Endothelial cell of umbilical vein (primary cell): Measurements from ENCODE around the gene HINFP. TPM values are rescaled to one million over a fixed set of nuclear protein-coding genes. Genes with fewer than 3 reads are reported as not detected.

Source experiments
- BruUV-seq: library from RNA; stranded (reverse); fragments of 400-500 nt; replicated peaks from 2 replicates; lab custom pipeline; 2021; lab: Mats Ljungman, UMichigan
- CTCF ChIA-PET: fragments of 300-600, 350-600 bp; sonication (Branson Sonifier 250); formaldehyde crosslinking; loops from one replicate; lab custom pipeline; 2021; ENCODE audit warnings: antibody characterized with exemption, inconsistent platforms; lab: Charles Lee
- POLR2A ChIA-PET: fragments of 300-600, 350-600 bp; sonication (Branson Sonifier 250); formaldehyde crosslinking; loops from one replicate; lab custom pipeline; 2021; ENCODE audit warnings: antibody characterized with exemption, inconsistent platforms; lab: Charles Lee
- DNase-seq: peaks from one replicate; pipeline ENCODE4 v3.0.0-alpha.2; 2011; ENCODE audit warnings: low read depth, low spot score
- FAIRE-seq: peaks from 2 replicates; lab custom pipeline; 2011; peaks lifted over from hg19 to GRCh38; lab: Jason Lieb, UNC
- H2AFZ ChIP-seq: 2 replicates; pipeline ENCODE4 v1.6.0; 2012; ENCODE audit warnings: low read depth, low read length, control low read depth, inconsistent platforms
- H3K27ac ChIP-seq: 2 replicates; pipeline ENCODE4 v1.5.1; 2011; ENCODE audit warnings: low read depth, mild to moderate bottlenecking, control low read depth, low read length, moderate library complexity; ENCODE audit not compliant: insufficient read depth
- H3K27me3 ChIP-seq, 2 experiments: 2 replicates each; pipeline versions ENCODE4 v1.6.0 to v1.6.1; 2011; ENCODE audit warnings: low read length in 2 of 2, mixed read lengths in 1 of 2; ENCODE audit not compliant: control insufficient read depth in 2 of 2, insufficient read depth in 2 of 2
- H3K36me3 ChIP-seq, 2 experiments: 2 replicates in 1 of 2; 3 replicates in 1 of 2; pipeline ENCODE4 v1.5.1; 2011; ENCODE audit warnings: low read length in 2 of 2, mild to moderate bottlenecking in 1 of 2, moderate library complexity in 1 of 2; ENCODE audit not compliant: control insufficient read depth in 2 of 2, insufficient read depth in 2 of 2; ENCODE audit errors: extremely low read depth in 1 of 2
- H3K4me1 ChIP-seq: 3 replicates; pipeline ENCODE4 v1.5.1; 2011; ENCODE audit warnings: mild to moderate bottlenecking, low read length; ENCODE audit not compliant: control insufficient read depth, insufficient read depth; ENCODE audit errors: extremely low read depth
- H3K4me2 ChIP-seq: 2 replicates; pipeline ENCODE4 v1.6.1; 2011; ENCODE audit warnings: low read length, control low read depth, mixed read lengths; ENCODE audit not compliant: insufficient read depth
- H3K4me3 ChIP-seq, 3 experiments: fragments of 200-600 bp in 1 of 3; sonication (generic), shearing (Covaris generic) in 1 of 3; replicated peaks in 1 of 3; 2 replicates each; pipeline ENCODE4 v1.5.1; 2011 to 2016; ENCODE audit warnings: control low read depth in 3 of 3, low read length in 3 of 3, mild to moderate bottlenecking in 2 of 3, inconsistent platforms in 1 of 3, low read depth in 1 of 3, moderate library complexity in 1 of 3; ENCODE audit not compliant: insufficient read depth in 1 of 3
- H3K79me2 ChIP-seq: 2 replicates; pipeline ENCODE4 v1.6.0; 2012; ENCODE audit warnings: low read length, inconsistent platforms; ENCODE audit not compliant: control insufficient read depth, insufficient read depth
- H3K9ac ChIP-seq: replicated peaks from 2 replicates; pipeline ENCODE3; 2011; ENCODE audit warnings: low read length, control low read depth; ENCODE audit not compliant: insufficient read depth; ENCODE audit errors: extremely low read depth
- H3K9me1 ChIP-seq: replicated peaks from 3 replicates; pipeline ENCODE4 v1.6.0; 2011; ENCODE audit warnings: mild to moderate bottlenecking, low read length; ENCODE audit not compliant: control insufficient read depth, insufficient read depth; ENCODE audit errors: extremely low read depth
- H3K9me3 ChIP-seq: replicated peaks from 2 replicates; pipeline ENCODE4 v1.5.1; 2012; ENCODE audit warnings: low read length, inconsistent platforms; ENCODE audit not compliant: control insufficient read depth, insufficient read depth
- H4K20me1 ChIP-seq: replicated peaks from 2 replicates; pipeline ENCODE3; 2011; ENCODE audit warnings: mild to moderate bottlenecking, low read length; ENCODE audit not compliant: control insufficient read depth, insufficient read depth; ENCODE audit errors: extremely low read depth
- CTCF ChIP-seq, 2 donors: IDR thresholded peaks; 1 replicate in 1 of 2; 2 replicates in 1 of 2; pipeline ENCODE4 v1.5.1; 2011; ENCODE audit warnings: low read length in 2 of 2, mild to moderate bottlenecking in 2 of 2, moderate library complexity in 2 of 2, control low read depth in 1 of 2, inconsistent platforms in 1 of 2, low read depth in 1 of 2; ENCODE audit not compliant: insufficient read depth in 1 of 2; ENCODE audit errors: extremely low read depth in 1 of 2
- EZH2 ChIP-seq: IDR thresholded peaks from 2 replicates; pipeline ENCODE4 v1.6.1; 2012; ENCODE audit warnings: borderline replicate concordance, low read depth, mild to moderate bottlenecking, moderate library complexity, low read length, inconsistent platforms; ENCODE audit not compliant: severe bottlenecking
- FOS ChIP-seq: IDR thresholded peaks from 2 replicates; pipeline ENCODE4 v1.6.1; 2011; ENCODE audit warnings: mild to moderate bottlenecking, low read length, moderate library complexity, borderline replicate concordance; ENCODE audit not compliant: insufficient read depth
- GATA2 ChIP-seq: IDR thresholded peaks from 2 replicates; pipeline ENCODE4 v1.7.0; 2011; ENCODE audit warnings: low read depth, mild to moderate bottlenecking, moderate library complexity, mixed read lengths, low read length; ENCODE audit not compliant: insufficient read length, insufficient read depth
- JUN ChIP-seq: IDR thresholded peaks from 2 replicates; pipeline ENCODE4 v1.6.1; 2011; ENCODE audit warnings: borderline replicate concordance, low read depth; ENCODE audit not compliant: insufficient read length, insufficient read depth
- MAX ChIP-seq: IDR thresholded peaks from 2 replicates; pipeline ENCODE4 v1.6.1; 2011; ENCODE audit not compliant: insufficient read depth, insufficient read length
- MYC ChIP-seq: IDR thresholded peaks from one replicate; pipeline ENCODE4 v1.6.1; 2011; ENCODE audit warnings: mild to moderate bottlenecking, low read depth, low read length
- POLR2A ChIP-seq: IDR thresholded peaks from 2 replicates; pipeline ENCODE4 v1.6.1; 2012; ENCODE audit warnings: low read depth, mild to moderate bottlenecking, control low read depth, low read length
- POLR2AphosphoS5 ChIP-seq: IDR thresholded peaks from 2 replicates; pipeline ENCODE4 v1.6.1; 2012; ENCODE audit warnings: low read depth, mild to moderate bottlenecking, control low read depth, low read length, moderate library complexity; ENCODE audit not compliant: insufficient read depth
- dilution Hi-C: fragments of 300-500 bp; cut with MboI; formaldehyde crosslinking; loops from one replicate; pipeline ENCODE4 v1.15.0; 2019; ENCODE audit warnings: low sequenced_read_pairs; ENCODE audit not compliant: extremely low pct_ligation_motif_present
- intact Hi-C: fragments of 100-400 bp; cut with micrococcal nuclease; formaldehyde crosslinking; loops from one replicate; pipeline ENCODE4 v1.10.0; 2022
- polyA plus RNA-seq, 4 experiments: library from polyadenylated mRNA; depleted of rRNA in 3 of 4; stranded (reverse) in 3 of 4; unstranded in 1 of 4; fragments of >200 nt; gene quantifications; 2 replicates each; pipeline versions ENCODE4 v1.2.1 to v1.2.3, GENCODE V29; 2011 to 2012; ENCODE audit warnings: missing spikeins in 1 of 4
- total RNA-seq: library from RNA; stranded (reverse); gene quantifications from 2 replicates; pipeline ENCODE4 v1.2.3, GENCODE V29; 2021

HINFP gene
- total and polyA plus RNA-seq, 2 donors (not counting 3 experiments of a cell fraction or from before 2014, with no cell fraction given) = 30.8 to 33.4 TPM

GRCh38 chr11:119173453-119173852 lies 52.1 kb downstream of the HINFP start:
- FAIRE-seq (no peak), DNase-seq (no peak)
- no peak overlapping the region for H3K9ac ChIP-seq
- dilution Hi-C loops (no loop called here), intact Hi-C loops (no loop called here)
- no peaks in the 10 kb centered on the region for H3K79me2 ChIP-seq
- no peak overlapping the region for H3K4me3 ChIP-seq
- H3K9me1 ChIP-seq = no peaks in the 10 kb centered on the region
- no peaks in the 10 kb centered on the region for H3K36me3 ChIP-seq
- no peak overlapping the region for H3K27ac ChIP-seq
- H3K27me3 ChIP-seq = no peaks in the 10 kb centered on the region
- no peak overlapping the region for H3K4me2 ChIP-seq
- no peaks in the 10 kb centered on the region for H3K9me3 ChIP-seq
- no peaks in the 10 kb centered on the region for H4K20me1 ChIP-seq
- no TSS peak for BruUV-seq
- H2AFZ ChIP-seq = no peak overlapping the region
- TF ChIP-seq FOS = no peak
- no peak for TF ChIP-seq JUN
- TF ChIP-seq EZH2 = no peak
- ChIA-PET CTCF (interaction anchor here (1.0 to 1.2 kb wide), 2 partner anchors 28 to 111 kb away, joined by 3 to 4 read pairs; no protein-coding TSS in a partner anchor), POLR2A (no interaction called here)
- peaks cover 23% of the 10 kb centered on the region for H3K4me1 ChIP-seq

- Histone ChIP-seq H4K20me1 (no peaks in the 10 kb centered on the region), H3K9me1 (no peaks in the 10 kb centered on the region), H3K4me2 (no peak overlapping the region), H3K4me3 (no peak overlapping the region), H2AFZ (peak overlapping the region; percentile 29), H3K9me3 (no peaks in the 10 kb centered on the region), H3K27me3 (no peaks in the 10 kb centered on the region), H3K79me2 (no peaks in the 10 kb centered on the region), H3K9ac (no peak overlapping the region), H3K36me3 (no peaks in the 10 kb centered on the region), H3K4me1 (peaks cover 18% of the 10 kb centered on the region), H3K27ac (peak overlapping the region; percentile 43)
- CTCF ChIA-PET = no interaction called here
- dilution Hi-C loops (no loop called here), intact Hi-C loops (no loop called here)
- DNase-seq (peak; percentile 34), FAIRE-seq (peak; percentile 89)
- POLR2A ChIA-PET = no interaction called here
- TF ChIP-seq JUN (peak; percentile 71), GATA2 (no peak), MAX (no peak), EZH2 (no peak), FOS (peak; percentile 72), POLR2AphosphoS5 (no peak), POLR2A (no peak), MYC (no peak), CTCF (IDR thresholded peaks at IDR 0.05; ENCODE audit: extremely low read depth in 1 of 2, insufficient read depth in 1 of 2, low read depth in 1 of 2, low read length in 2 of 2) (no peak)
- no TSS peak for BruUV-seq
These were observed 54.2 kb downstream of the HINFP start for GRCh38 chr11:119175493-119176077.
